HEK293 (cell line): ENCODE measurements around the gene USP16.

ENCODE experiments used
- FEZF1 ChIP-seq: fragments of 450-650 bp; formaldehyde crosslinking; IDR thresholded peaks from 2 replicates; pipeline ENCODE4 v1.5.1; 2016; ENCODE audit warnings: missing biosample characterization, missing genetic modification characterization
- GLI2 ChIP-seq: fragments of 450-650 bp; formaldehyde crosslinking; IDR thresholded peaks from 2 replicates; pipeline ENCODE4; 2017; ENCODE audit warnings: missing biosample characterization, missing genetic modification characterization, low read depth, borderline replicate concordance
- GLIS1 ChIP-seq: fragments of 450-650 bp; formaldehyde crosslinking; IDR thresholded peaks from 2 replicates; pipeline ENCODE4 v1.5.1; 2016; ENCODE audit warnings: missing biosample characterization, missing genetic modification characterization
- INSM2 ChIP-seq: fragments of 450-650 bp; formaldehyde crosslinking; IDR thresholded peaks from 2 replicates; pipeline ENCODE4 v1.5.1; 2016; ENCODE audit warnings: missing biosample characterization, missing genetic modification characterization
- KLF10 ChIP-seq: fragments of 450-650 bp; IDR thresholded peaks from 2 replicates; pipeline ENCODE4 v1.5.1; 2018; ENCODE audit warnings: missing biosample characterization, mild to moderate bottlenecking, missing genetic modification characterization
- PBX3 ChIP-seq: sonication (generic); formaldehyde crosslinking; IDR thresholded peaks from 2 replicates; pipeline ENCODE4 v1.8.1; 2022; ENCODE audit warnings: mild to moderate bottlenecking, moderate library complexity, missing genetic modification reagents
- PRDM4 ChIP-seq: fragments of 450-650 bp; formaldehyde crosslinking; IDR thresholded peaks from 2 replicates; pipeline ENCODE4 v1.5.1; 2017; ENCODE audit warnings: missing biosample characterization, missing genetic modification characterization
- SP7 ChIP-seq: fragments of 450-650 bp; formaldehyde crosslinking; IDR thresholded peaks from 2 replicates; pipeline ENCODE4 v1.5.1; 2016; ENCODE audit warnings: missing biosample characterization, missing genetic modification characterization
- ZBTB49 ChIP-seq: fragments of 450-650 bp; formaldehyde crosslinking; IDR thresholded peaks from 2 replicates; pipeline ENCODE4 v1.5.1; 2016; ENCODE audit warnings: missing biosample characterization, missing genetic modification characterization, low read depth
- ZFHX2 ChIP-seq: fragments of 450-650 bp; formaldehyde crosslinking; conservative IDR thresholded peaks from 2 replicates; pipeline ENCODE4 v1.5.1; 2016; ENCODE audit warnings: missing biosample characterization, missing genetic modification characterization
- ZFP37 ChIP-seq: fragments of 450-650 bp; formaldehyde crosslinking; IDR thresholded peaks from 2 replicates; pipeline ENCODE4 v1.5.1; 2016; ENCODE audit warnings: missing biosample characterization, missing genetic modification characterization
- ZFP41 ChIP-seq: fragments of 450-650 bp; formaldehyde crosslinking; IDR thresholded peaks from 2 replicates; pipeline ENCODE4 v1.5.1; 2016; ENCODE audit warnings: missing biosample characterization, missing genetic modification characterization, borderline replicate concordance
- ZNF114 ChIP-seq: fragments of 450-650 bp; formaldehyde crosslinking; IDR thresholded peaks from 2 replicates; pipeline ENCODE4 v1.5.0; 2017; ENCODE audit warnings: missing biosample characterization, missing genetic modification characterization
- ZNF132 ChIP-seq: fragments of 450-650 bp; formaldehyde crosslinking; IDR thresholded peaks from 2 replicates; pipeline ENCODE4 v1.5.1; 2017; ENCODE audit warnings: missing biosample characterization, missing genetic modification characterization, borderline replicate concordance
- ZNF138 ChIP-seq: fragments of 450-650 bp; formaldehyde crosslinking; IDR thresholded peaks from 2 replicates; pipeline ENCODE4 v1.5.1; 2016; ENCODE audit warnings: missing biosample characterization, missing genetic modification characterization, borderline replicate concordance
- ZNF169 ChIP-seq: fragments of 450-650 bp; formaldehyde crosslinking; IDR thresholded peaks from 2 replicates; pipeline ENCODE4 v1.5.1; 2016; ENCODE audit warnings: missing biosample characterization, missing genetic modification characterization
- ZNF2 ChIP-seq: fragments of 450-650 bp; formaldehyde crosslinking; IDR thresholded peaks from 2 replicates; pipeline ENCODE4 v1.5.1; 2016; ENCODE audit warnings: missing biosample characterization, missing genetic modification characterization
- ZNF214 ChIP-seq: fragments of 450-650 bp; formaldehyde crosslinking; IDR thresholded peaks from 2 replicates; pipeline ENCODE4 v1.5.1; 2017; ENCODE audit warnings: missing biosample characterization, mild to moderate bottlenecking, missing genetic modification characterization, borderline replicate concordance
- ZNF23 ChIP-seq: fragments of 450-650 bp; formaldehyde crosslinking; IDR thresholded peaks from 2 replicates; pipeline ENCODE4 v1.5.1; 2016; ENCODE audit warnings: missing biosample characterization, missing genetic modification characterization, borderline replicate concordance
- ZNF266 ChIP-seq: fragments of 450-650 bp; formaldehyde crosslinking; IDR thresholded peaks from 2 replicates; pipeline ENCODE4 v1.5.1; 2016; ENCODE audit warnings: missing biosample characterization, missing genetic modification characterization, low read depth
- ZNF280D ChIP-seq: fragments of 450-650 bp; formaldehyde crosslinking; IDR thresholded peaks from 2 replicates; pipeline ENCODE4 v1.5.1; 2016; ENCODE audit warnings: missing biosample characterization, missing genetic modification characterization
- ZNF341 ChIP-seq: fragments of 450-650 bp; formaldehyde crosslinking; IDR thresholded peaks from 2 replicates; pipeline ENCODE4; 2016; ENCODE audit warnings: low read depth, missing biosample characterization, missing genetic modification characterization
- ZNF350 ChIP-seq: fragments of 450-650 bp; formaldehyde crosslinking; IDR thresholded peaks from 2 replicates; pipeline ENCODE4 v1.5.0; 2017; ENCODE audit warnings: missing biosample characterization, mild to moderate bottlenecking, missing genetic modification characterization
- ZNF354C ChIP-seq: fragments of 450-650 bp; formaldehyde crosslinking; IDR thresholded peaks from 2 replicates; pipeline ENCODE4 v1.5.1; 2016; ENCODE audit warnings: missing biosample characterization, missing genetic modification characterization, low read depth, borderline replicate concordance
- ZNF37A ChIP-seq: fragments of 450-650 bp; IDR thresholded peaks from 2 replicates; pipeline ENCODE4 v1.5.1; 2018; ENCODE audit warnings: missing biosample characterization, missing genetic modification characterization
- ZNF529 ChIP-seq: fragments of 450-650 bp; formaldehyde crosslinking; IDR thresholded peaks from 2 replicates; pipeline ENCODE4 v1.5.1; 2017; ENCODE audit warnings: missing genetic modification characterization, missing biosample characterization; ENCODE audit not compliant: insufficient replicate concordance
- ZNF549 ChIP-seq: fragments of 450-650 bp; IDR thresholded peaks from 2 replicates; pipeline ENCODE4 v1.5.1; 2018; ENCODE audit warnings: missing biosample characterization, missing genetic modification characterization, mild to moderate bottlenecking, inconsistent platforms, moderate library complexity
- ZNF558 ChIP-seq: fragments of 450-650 bp; formaldehyde crosslinking; IDR thresholded peaks from 2 replicates; pipeline ENCODE4 v1.5.1; 2016; ENCODE audit warnings: missing biosample characterization, missing genetic modification characterization
- ZNF776 ChIP-seq: fragments of 450-650 bp; formaldehyde crosslinking; IDR thresholded peaks from 2 replicates; pipeline ENCODE4 v1.5.0; 2017; ENCODE audit warnings: missing biosample characterization, missing genetic modification characterization, borderline replicate concordance

Gene USP16

GRCh38 chr21:29024474-29025327, at the start of gene USP16 (continued):
- TF ChIP-seq INSM2 (peak; percentile 68; the same call in 1 of the 2 replicates), ZNF138 (tag by site-specific recombination) (no peak), ZNF114 (tag by site-specific recombination) (no peak), GLI2 (tag by site-specific recombination) (no peak), ZFHX2 (tag by site-specific recombination) (peak; percentile 81), ZNF37A (tag by site-specific recombination) (no peak), ZNF341 (tag by site-specific recombination) (peak; percentile 77), ZFP37 (tag by site-specific recombination) (no peak), KLF10 (tag by site-specific recombination) (peak; percentile 94), SP7 (tag by site-specific recombination) (peak; percentile 89), PBX3 (CRISPR knock-in tag) (no peak), ZNF2 (tag by site-specific recombination) (peak; percentile 77; the same call in 1 of the 2 replicates), ZBTB49 (tag by site-specific recombination) (no peak), GLIS1 (peak; percentile 26; the same call in 1 of the 2 replicates), ZNF776 (tag by site-specific recombination) (no peak), ZNF549 (no peak), ZNF169 (tag by site-specific recombination) (no peak), ZNF529 (tag by site-specific recombination) (no peak), ZNF132 (tag by site-specific recombination) (no peak), ZNF266 (tag by site-specific recombination) (no peak), ZNF354C (tag by site-specific recombination) (no peak), ZNF280D (no peak), ZNF23 (tag by site-specific recombination) (no peak), FEZF1 (tag by site-specific recombination) (peak; percentile 42; the same call in 1 of the 2 replicates), ZNF558 (tag by site-specific recombination) (no peak), ZNF350 (tag by site-specific recombination) (no peak), ZFP41 (tag by site-specific recombination) (no peak), ZNF214 (no peak), PRDM4 (tag by site-specific recombination) (peak; percentile 53; the same call in 1 of the 2 replicates)
